ENCODE results near the gene EIF1AD. TPM values are rescaled to one million over a fixed set of nuclear protein-coding genes. Genes with fewer than 3 reads are reported as not detected.

EIF1AD gene
- total RNA-seq, 4 donors from 2014 or later: 29.3 to 35.0 (median 30.7) TPM

GRCh38 chr11:66006134-66006890, 4.4 kb upstream of the EIF1AD start:
- Histone ChIP-seq H3K36me3 (peaks cover 0 to 26% of the 10 kb centered on the region in 2 donors), H3K27ac (no peak overlapping the region), H3K27me3 (peaks cover under 1% of the 10 kb centered on the region), H3K4me3 (no peak overlapping the region), H3K9me3 (no peaks in the 10 kb centered on the region), H3K4me1 (peaks cover 3 to 17% (median 8%) of the 10 kb centered on the region in 3 donors)
- no peak for ATAC-seq
- 76 to 78% methylated on average over 5 to 7 of the region's 13 CpGs for WGBS, 2 donors (ENCODE audit: low coverage in 1 of 2)
- TF ChIP-seq CTCF (IDR thresholded peaks at IDR 0.05) (no peak), POLR2A (IDR thresholded peaks at IDR 0.05) (no peak), EP300 (IDR thresholded peaks at IDR 0.05) (no peak), POLR2AphosphoS5 (IDR thresholded peaks at IDR 0.05) (no peak)

GRCh38 chr11:66004186-66004585, 2.2 kb upstream of the EIF1AD start:
- WGBS, 2 donors (ENCODE audit: low coverage in 1 of 2): 66 to 83% methylated on average over 1 to 3 of the region's 4 CpGs
- Histone ChIP-seq H3K27ac (peak overlapping the region in 1 of 4 donors; percentile 12), H3K27me3 (no peaks in the 10 kb centered on the region), H3K4me3 (no peak overlapping the region), H3K9me3 (no peaks in the 10 kb centered on the region), H3K36me3 (peaks cover 3 to 39% of the 10 kb centered on the region in 2 donors), H3K4me1 (peaks cover 3 to 38% (median 22%) of the 10 kb centered on the region in 3 donors)
- TF ChIP-seq POLR2A (IDR thresholded peaks at IDR 0.05) (no peak), CTCF (IDR thresholded peaks at IDR 0.05) (no peak), POLR2AphosphoS5 (IDR thresholded peaks at IDR 0.05) (no peak), EP300 (IDR thresholded peaks at IDR 0.05) (no peak)
- no peak for ATAC-seq

GRCh38 chr11:66003291-66003690, 1.3 kb upstream of the EIF1AD start:
- peaks cover 3 to 48% of the 10 kb centered on the region in 2 donors for H3K36me3 ChIP-seq
- ATAC-seq: no peak
- H3K9me3 ChIP-seq: no peaks in the 10 kb centered on the region
- peaks cover 3 to 38% (median 22%) of the 10 kb centered on the region in 3 donors for H3K4me1 ChIP-seq
- H3K27me3 ChIP-seq: no peaks in the 10 kb centered on the region
- H3K27ac ChIP-seq: peak overlapping the region; percentile 64 to 94 (median 90)
- peak overlapping the region in 1 of 2 donors; percentile 86 for H3K4me3 ChIP-seq
- TF ChIP-seq POLR2AphosphoS5 (IDR thresholded peaks at IDR 0.05) (no peak), CTCF (IDR thresholded peaks at IDR 0.05) (no peak), EP300 (IDR thresholded peaks at IDR 0.05) (no peak), POLR2A (IDR thresholded peaks at IDR 0.05) (no peak)
- WGBS, 2 donors (ENCODE audit: low coverage in 1 of 2): 56 to 63% methylated on average over 3 to 4 of the region's 6 CpGs

- Histone ChIP-seq H3K4me3 (peak overlapping the region; percentile 77 to 86), H3K27ac (peak overlapping the region; percentile 64 to 94 (median 90)), H3K9me3 (no peaks in the 10 kb centered on the region), H3K27me3 (no peaks in the 10 kb centered on the region), H3K36me3 (peaks cover 3 to 53% of the 10 kb centered on the region in 2 donors), H3K4me1 (peaks cover 3 to 38% (median 22%) of the 10 kb centered on the region in 3 donors)
- 0 to 20% methylated on average over 1 to 2 of the region's 40 CpGs for WGBS, 2 donors (ENCODE audit: low coverage in 1 of 2)
- TF ChIP-seq POLR2AphosphoS5 (IDR thresholded peaks at IDR 0.05) (peak; percentile 42), EP300 (IDR thresholded peaks at IDR 0.05) (no peak), POLR2A (IDR thresholded peaks at IDR 0.05) (peak; percentile 12 to 44), CTCF (IDR thresholded peaks at IDR 0.05) (peak in 2 of 4 experiments; percentile 27 to 49)
- ATAC-seq: peak; percentile 69
Observed at GRCh38 chr11:66002648-66003225, 780 bp upstream of the EIF1AD start.
